Right renal pelvis (tissue), 4 donors: ENCODE data around the gene SYNDIG1. TPM values are rescaled to one million over a fixed set of nuclear protein-coding genes. Genes with fewer than 3 reads are reported as not detected.

ENCODE experiments used
- DNase-seq, 4 donors: peaks; one replicate each; pipeline ENCODE4 v3.0.0-alpha.2; 2013; ENCODE audit warnings: low read depth in 4 of 4, low spot score in 3 of 4, missing footprints in 1 of 4
- polyA plus RNA-seq, 4 donors: library from polyadenylated mRNA; unstranded; fragments of 120-200 nt; gene quantifications; one replicate each; pipeline ENCODE4 v1.2.1, GENCODE V29; 2013; ENCODE audit not compliant: insufficient read length in 4 of 4

Gene SYNDIG1
- polyA plus RNA-seq, 4 donors: 7.9 to 9.8 (median 9.6) TPM

- DNase-seq: no peak
Measured at GRCh38 chr20:24648481-24648880, 179.1 kb downstream of the SYNDIG1 start.

DNA sequence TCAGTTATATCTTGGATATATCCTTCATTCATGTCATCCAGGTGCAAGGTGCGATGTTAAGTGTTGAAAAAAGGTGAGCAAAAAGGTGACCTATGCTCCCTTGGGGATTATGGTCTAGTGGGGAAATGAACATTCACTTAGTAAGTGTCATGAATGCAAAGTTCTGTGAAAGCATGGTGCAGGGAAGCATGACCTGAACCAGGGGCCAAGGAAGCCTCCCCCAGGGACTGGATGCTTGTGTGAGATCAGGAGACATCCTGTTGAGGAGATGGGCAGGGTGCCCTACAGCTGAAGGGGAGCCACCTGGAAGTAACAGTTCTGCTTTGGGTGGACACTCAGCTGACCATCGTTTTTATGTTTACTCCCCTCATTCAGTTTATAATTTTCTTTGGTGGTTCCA is 179.5 kb downstream of the SYNDIG1 start:
- no peak for DNase-seq

DNA sequence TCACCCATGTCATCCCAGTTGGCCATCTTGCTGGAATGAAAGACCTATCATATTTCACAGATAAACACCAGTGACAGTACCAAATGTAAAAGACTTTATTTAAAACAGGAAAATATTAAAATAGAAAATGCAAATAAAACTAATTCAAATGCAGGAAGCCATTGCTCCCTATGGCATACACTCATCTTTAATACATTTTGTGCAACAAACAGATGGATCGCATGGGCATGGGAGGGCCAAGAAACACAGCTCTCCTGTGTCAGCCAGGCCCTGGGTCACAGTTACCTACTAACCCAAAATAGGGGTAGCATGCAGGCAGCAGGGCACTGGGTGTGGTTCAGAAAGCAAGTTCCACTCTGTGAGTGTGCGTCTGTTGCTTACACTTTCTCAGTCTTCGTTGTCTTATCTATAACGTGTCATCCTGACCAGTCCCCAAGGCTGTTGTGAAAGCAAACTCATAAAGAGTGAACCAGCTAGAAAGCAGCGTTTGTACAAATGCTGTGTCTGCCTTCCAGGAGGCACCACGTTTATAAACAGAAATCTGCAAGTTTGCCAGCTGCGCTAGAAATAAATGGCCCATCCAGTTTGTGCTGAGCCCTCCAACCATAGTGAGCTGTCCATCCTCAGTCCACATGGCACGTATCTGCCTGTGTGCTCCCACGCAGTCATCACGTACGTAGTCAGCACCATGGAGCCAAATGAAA is 180.5 kb downstream of the SYNDIG1 start:
- no peak for DNase-seq

DNA sequence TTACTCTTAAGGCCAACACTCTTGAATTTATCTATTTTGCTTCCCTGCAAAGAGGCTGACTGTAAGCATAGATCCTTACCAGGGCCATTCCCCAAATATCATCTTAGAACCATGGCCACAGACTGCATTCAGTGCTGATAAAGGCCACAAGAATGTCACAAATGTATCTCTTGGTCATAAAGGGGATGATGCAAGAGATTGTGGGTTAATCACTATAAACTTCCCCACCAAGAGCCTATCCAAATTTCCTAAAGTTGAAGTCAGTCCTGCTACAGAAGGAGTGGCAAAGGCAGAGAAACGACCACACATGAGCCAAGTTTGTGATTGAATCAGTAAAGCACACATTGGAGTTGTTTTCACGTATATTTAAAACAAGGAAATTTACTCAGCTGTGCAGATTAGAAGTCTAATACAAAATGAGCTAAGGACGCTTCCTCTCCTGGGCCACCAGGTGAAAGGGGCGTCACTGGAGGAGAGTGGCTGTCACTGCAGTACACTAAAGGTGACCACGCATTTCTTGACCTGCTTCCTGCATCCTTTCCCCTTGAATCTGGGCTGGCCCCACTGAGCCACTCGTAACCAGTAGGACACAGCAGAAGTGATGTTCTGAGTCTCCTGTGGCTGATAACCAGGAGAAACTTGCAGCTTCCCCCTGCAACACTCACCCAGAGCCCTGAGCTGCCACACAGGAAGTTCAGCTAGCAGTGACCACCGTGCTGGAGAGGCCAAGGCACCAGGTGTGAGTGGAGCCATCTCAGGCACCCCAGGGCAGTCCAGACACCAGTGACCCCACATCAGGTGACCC is 181.9 kb downstream of the SYNDIG1 start:
- DNase-seq: no peak

DNA sequence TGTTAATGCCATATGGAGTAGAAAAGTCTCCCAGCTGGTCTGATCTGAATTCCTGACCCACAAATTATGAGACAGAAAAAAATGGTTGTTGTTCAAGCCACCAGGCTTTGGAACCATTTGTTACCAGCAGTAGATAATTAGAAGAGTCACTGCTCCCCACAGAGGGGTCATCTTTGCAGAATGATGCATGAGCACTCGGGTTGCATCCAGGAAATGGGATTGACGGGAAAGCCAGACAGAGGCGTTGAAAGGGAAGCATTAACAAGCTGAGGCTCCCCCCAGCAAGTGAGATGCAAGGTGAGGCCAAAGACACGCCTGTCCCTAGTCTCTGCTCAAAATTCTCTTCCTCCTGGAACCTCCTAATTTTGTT is 182.5 kb downstream of the SYNDIG1 start:
- no peak for DNase-seq

DNA sequence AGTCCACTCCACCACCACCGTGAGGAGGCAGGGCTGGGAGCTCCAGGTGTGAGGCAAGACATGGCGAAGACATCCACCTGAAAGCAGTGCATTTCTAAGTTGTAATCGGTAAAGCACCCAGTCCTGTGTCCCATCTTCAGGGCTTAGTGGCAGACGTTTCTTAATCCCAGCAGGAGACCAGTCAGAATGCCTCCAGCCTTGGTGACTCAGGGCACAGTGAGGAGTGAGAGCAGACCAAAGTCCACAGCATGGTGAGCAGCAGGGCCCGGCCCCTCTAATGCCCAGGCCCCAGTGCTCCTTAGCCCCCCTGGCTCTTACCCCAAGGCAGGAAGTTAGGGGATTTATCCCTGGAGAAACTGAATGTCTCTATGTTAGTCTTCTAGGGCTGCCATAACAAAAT is 183.9 kb downstream of the SYNDIG1 start:
- DNase-seq: no peak

- no peak for DNase-seq
Measured at GRCh38 chr20:24654425-24654824, 185.0 kb downstream of the SYNDIG1 start.

- DNase-seq: no peak
Measured at GRCh38 chr20:24656391-24656790, 187.0 kb downstream of the SYNDIG1 start.

DNA sequence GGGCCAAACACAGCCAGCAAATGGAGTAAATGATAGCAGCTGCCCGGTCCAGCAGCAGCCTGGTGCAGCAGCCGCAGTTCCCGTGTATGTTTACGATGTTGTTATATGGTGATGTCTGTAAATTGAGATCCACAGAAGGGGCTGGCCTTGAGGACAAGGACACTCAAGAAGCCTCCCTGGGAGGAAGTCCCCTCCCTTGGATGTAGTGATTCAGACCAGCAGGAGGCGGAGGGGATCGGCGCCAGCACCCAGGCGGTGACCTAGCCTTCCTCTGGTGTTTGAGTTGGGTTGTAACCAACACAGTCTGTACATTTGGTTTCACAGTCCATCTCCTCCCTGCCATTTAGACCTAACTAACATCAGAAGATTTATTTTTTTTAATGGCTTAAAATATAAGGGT is 187.8 kb downstream of the SYNDIG1 start:
- peak in 3 of 4 donors; percentile 23 to 43 (median 40) for DNase-seq

DNA sequence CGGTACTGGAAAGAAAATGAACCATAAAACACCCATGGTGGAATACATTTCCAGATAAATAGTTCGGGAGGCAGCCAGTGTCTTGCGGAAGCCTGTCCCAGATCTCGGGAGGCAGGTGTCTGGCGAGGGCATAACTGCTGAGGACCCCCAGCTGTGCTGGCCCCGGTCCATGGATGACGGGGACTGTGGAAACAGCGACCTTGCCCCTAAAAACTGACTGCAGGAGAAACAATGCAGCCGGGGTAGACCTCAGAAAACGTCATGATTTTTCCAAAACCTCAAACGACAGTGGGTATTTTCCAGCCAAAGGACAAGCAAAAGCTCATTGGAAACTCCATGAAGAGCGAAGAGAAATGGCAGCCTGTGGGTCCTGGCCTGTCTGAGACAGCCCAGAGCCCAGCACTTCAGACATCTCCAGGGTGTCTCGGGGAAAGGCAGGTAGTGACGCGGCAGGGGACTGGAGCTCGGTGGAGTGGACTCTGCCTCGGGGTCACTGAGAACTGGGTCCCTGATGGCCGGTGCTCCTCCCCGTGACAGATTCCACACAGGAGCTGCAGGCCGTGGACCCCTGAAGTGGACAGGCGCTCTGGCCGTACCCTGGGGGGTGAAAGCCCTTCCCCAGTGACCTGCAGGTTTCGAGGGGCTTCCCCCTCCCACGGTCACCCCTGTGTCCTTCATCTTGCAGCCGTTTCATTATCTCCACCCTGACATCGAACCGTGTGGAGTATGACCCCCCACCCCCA is 188.6 kb downstream of the SYNDIG1 start:
- DNase-seq: no peak

- no peak for DNase-seq
Measured at GRCh38 chr20:24658920-24659660, 189.7 kb downstream of the SYNDIG1 start.

- no peak for DNase-seq
Measured at GRCh38 chr20:24659835-24660234, 190.4 kb downstream of the SYNDIG1 start.

- no peak for DNase-seq
Measured at GRCh38 chr20:24660651-24661050, 191.2 kb downstream of the SYNDIG1 start.

GRCh38 chr20:24661255-24661654 is 191.8 kb downstream of the SYNDIG1 start:
- DNase-seq: no peak

GRCh38 chr20:24662322-24662721 is 192.9 kb downstream of the SYNDIG1 start:
- DNase-seq: no peak

- DNase-seq: no peak
Measured at GRCh38 chr20:24662752-24663365, 193.4 kb downstream of the SYNDIG1 start.

DNA sequence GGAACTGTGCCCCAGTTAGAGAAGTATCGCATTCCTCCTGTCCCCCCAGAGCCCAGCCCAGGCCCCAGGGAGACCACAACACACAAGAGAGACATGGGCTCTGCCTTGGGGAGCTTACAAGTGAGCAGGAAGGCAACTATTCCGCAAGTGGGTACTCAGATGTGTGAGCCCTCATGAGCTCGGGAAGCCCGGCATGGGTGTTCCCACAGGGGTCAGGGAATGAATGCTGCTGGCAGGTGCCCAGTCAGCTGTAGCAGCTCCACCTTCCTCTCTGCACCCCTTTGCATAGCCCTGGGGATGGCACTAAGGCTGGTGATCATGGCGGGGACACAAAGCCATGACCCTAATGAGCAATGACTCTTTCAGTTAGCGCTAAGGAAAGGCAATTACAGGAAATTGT is 194.1 kb downstream of the SYNDIG1 start:
- no peak for DNase-seq

DNA sequence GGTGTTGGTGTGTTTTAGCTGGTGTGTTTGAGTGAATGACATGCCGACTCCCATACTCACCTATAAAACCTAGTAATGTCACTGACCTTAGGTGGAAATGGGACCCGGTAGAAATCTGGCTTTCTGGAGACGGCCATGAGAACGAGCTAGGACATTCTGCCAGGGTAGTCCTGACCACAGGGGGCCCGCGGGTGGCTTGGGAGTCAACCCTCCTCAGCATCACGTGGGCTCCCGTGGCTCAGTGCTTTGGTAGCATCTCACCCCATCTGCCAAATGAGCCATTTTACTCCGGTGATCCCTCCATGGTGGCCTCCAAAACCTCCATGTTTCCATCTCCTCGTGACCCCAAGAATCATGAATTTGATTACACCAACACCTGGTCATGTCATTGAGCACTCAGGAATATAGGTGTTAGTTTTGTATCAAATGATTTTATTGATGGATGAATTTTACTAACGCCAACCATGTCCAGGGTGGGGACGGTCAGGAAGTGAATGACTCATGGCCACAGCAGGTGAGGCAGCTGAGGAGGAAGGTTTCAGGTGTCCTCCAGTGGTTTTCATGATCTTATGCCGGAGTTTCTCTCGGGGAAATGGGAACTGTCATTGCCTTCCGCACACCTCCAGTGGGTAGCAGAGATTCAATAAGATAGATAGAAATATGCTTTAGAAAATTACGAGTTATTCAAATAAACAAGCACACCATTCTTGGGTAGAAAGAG is 195.0 kb downstream of the SYNDIG1 start:
- no peak for DNase-seq

- no peak for DNase-seq
Measured at GRCh38 chr20:24665196-24665595, 195.8 kb downstream of the SYNDIG1 start.

DNA sequence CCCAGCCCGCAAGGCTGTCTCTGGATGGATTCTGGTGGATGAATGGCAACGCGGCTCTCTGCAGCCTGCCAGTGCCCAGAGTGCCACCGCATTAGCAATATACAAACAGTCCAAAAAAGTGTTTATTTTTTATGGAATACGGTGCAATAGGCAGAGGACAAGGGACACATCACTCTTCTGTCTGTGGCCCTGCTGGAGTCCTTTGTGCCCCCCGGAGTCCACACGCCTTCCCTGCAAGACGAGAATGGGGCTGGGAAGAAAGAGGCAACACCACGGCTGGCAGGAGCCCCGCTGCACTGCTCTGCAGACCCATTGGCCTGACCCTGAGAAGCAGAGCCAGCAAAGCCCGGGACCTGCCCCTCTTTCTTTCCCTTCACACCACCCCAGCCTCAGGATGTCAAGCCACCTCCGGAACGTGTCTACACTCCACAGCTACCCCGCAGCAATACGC is 196.3 kb downstream of the SYNDIG1 start:
- no peak for DNase-seq
